ENCODE measurements around the gene CXorf38. TPM values are rescaled to one million over a fixed set of nuclear protein-coding genes. Genes with fewer than 3 reads are reported as not detected.

CXorf38 gene
- total and polyA plus RNA-seq, 2 experiments from 2014 or later = 6.5 to 8.8 TPM

GRCh38 chrX:40683245-40683644, 35.9 kb upstream of the CXorf38 start (continued):
- TF ChIP-seq POLR2AphosphoS5 (IDR thresholded peaks at IDR 0.05; ENCODE audit: low read depth) (no peak), CTCF (conservative IDR thresholded peaks at IDR 0.05; ENCODE audit: low read depth in 2 of 2) (no peak), STAT1 (IDR thresholded peaks at IDR 0.05; ENCODE audit: unreplicated experiment) (no peak), ZNF331 (CRISPR knock-in tag; IDR thresholded peaks at IDR 0.05; ENCODE audit: low read depth) (no peak)

GRCh38 chrX:40671126-40671525, 23.8 kb upstream of the CXorf38 start:
- Histone ChIP-seq H3F3A (replicated peaks; ENCODE audit: low read depth) (no peaks in the 10 kb centered on the region), H3K27me3 (ENCODE audit: insufficient read depth) (no peaks in the 10 kb centered on the region), H3K9me2 (ENCODE audit: insufficient read depth) (no peaks in the 10 kb centered on the region), H3K79me2 (replicated peaks; ENCODE audit: insufficient read depth) (no peaks in the 10 kb centered on the region), H3K4me3 (no peak overlapping the region), H3K4me2 (no peak overlapping the region), H3K4me1 (ENCODE audit: insufficient read depth) (no peaks in the 10 kb centered on the region), H3K36me3 (ENCODE audit: insufficient read depth) (peaks cover 39% of the 10 kb centered on the region), H4K20me1 (replicated peaks; ENCODE audit: insufficient read depth) (no peaks in the 10 kb centered on the region), H3K27ac (ENCODE audit: low read depth) (no peak overlapping the region), H2AFZ (no peak overlapping the region)
- Mint-ChIP-seq H3K36me3 (ENCODE audit: low read depth) (peaks cover 79% of the 10 kb centered on the region), H3K9me3 (no peaks in the 10 kb centered on the region; the same call in 2 of the 3 replicates), H3K4me3 (no peak overlapping the region), H3K27me3 (ENCODE audit: insufficient read depth, low read depth, poor library complexity) (peaks cover under 1% of the 10 kb centered on the region), H3K27ac (no peak overlapping the region), H3K4me1 (peaks cover 2% of the 10 kb centered on the region)
- DNase-seq (ENCODE audit: low spot score) (no peak), ATAC-seq (no peak)
- no peak for TF ChIP-seq ZNF462 (CRISPR knock-in tag; IDR thresholded peaks at IDR 0.05)
- no peak for TF ChIP-seq NANOG (IDR thresholded peaks at IDR 0.05; ENCODE audit: borderline replicate concordance)
- TF ChIP-seq CTCF (conservative IDR thresholded peaks at IDR 0.05; ENCODE audit: low read depth in 2 of 2) = no peak
- TF ChIP-seq EZH2 (IDR thresholded peaks at IDR 0.05; ENCODE audit: low read depth, unreplicated experiment) = no peak
- no peak for TF ChIP-seq REST (IDR thresholded peaks at IDR 0.05; ENCODE audit: unreplicated experiment)
- no peak for TF ChIP-seq CREB1 (CRISPR knock-in tag; IDR thresholded peaks at IDR 0.05; ENCODE audit: low read depth)
- TF ChIP-seq ZNF114 (CRISPR knock-in tag; IDR thresholded peaks at IDR 0.05) = no peak
- no peak for TF ChIP-seq EZH2phosphoT487 (IDR thresholded peaks at IDR 0.05; ENCODE audit: unreplicated experiment)
- TF ChIP-seq POLR2AphosphoS5 (IDR thresholded peaks at IDR 0.05; ENCODE audit: low read depth) = no peak
- no peak for TF ChIP-seq STAT1 (IDR thresholded peaks at IDR 0.05; ENCODE audit: unreplicated experiment)

All from GM23338 (cell line).